CD4-positive, alpha-beta T cell (primary cell): Measurements from ENCODE around the gene RSF1. TPM values are rescaled to one million over a fixed set of nuclear protein-coding genes. Genes with fewer than 3 reads are reported as not detected.

Source experiments
- ATAC-seq: fragments of 200-7000 bp; cut with Tn5 transposase; one replicate; pipeline ENCODE4 v1.10.0; 2022; ENCODE audit warnings: mild to moderate bottlenecking; ENCODE audit not compliant: poor library complexity
- CTCF ChIA-PET: fragments of 350-600 bp; sonication (Branson Sonifier 250); formaldehyde crosslinking; loops from one replicate; lab custom pipeline; 2021; ENCODE audit warnings: antibody characterized with exemption, inconsistent platforms; lab: Charles Lee
- POLR2A ChIA-PET: fragments of 350-600 bp; sonication (Branson Sonifier 250); formaldehyde crosslinking; loops from one replicate; lab custom pipeline; 2021; ENCODE audit warnings: antibody characterized with exemption, inconsistent platforms; lab: Charles Lee
- DNase-seq, 14 experiments: peaks; one replicate each; pipeline ENCODE4 v3.0.0-alpha.2; 2013 to 2020; ENCODE audit warnings: mixed read lengths in 2 of 14
- H3K27ac ChIP-seq, 2 donors: one replicate each; pipeline versions ENCODE4 v1.5.1 to v1.7.0; 2013; ENCODE audit warnings: low read length in 2 of 2, low read depth in 1 of 2, mild to moderate bottlenecking in 1 of 2
- H3K27me3 ChIP-seq, 2 experiments: 1 replicate in 1 of 2; 2 replicates in 1 of 2; pipeline versions ENCODE4 v1.6.1 to v1.7.0; 2013; ENCODE audit warnings: low read length in 2 of 2, control low read depth in 1 of 2, mild to moderate bottlenecking in 1 of 2, moderate library complexity in 1 of 2; ENCODE audit not compliant: insufficient read depth in 2 of 2, control insufficient read depth in 1 of 2
- H3K36me3 ChIP-seq: one replicate; pipeline ENCODE4 v1.6.1; 2013; ENCODE audit warnings: low read length, control low read depth; ENCODE audit not compliant: insufficient read depth
- H3K4me1 ChIP-seq: one replicate; pipeline ENCODE4 v1.6.1; 2013; ENCODE audit warnings: low read length, control low read depth; ENCODE audit not compliant: insufficient read depth
- H3K4me3 ChIP-seq: one replicate; pipeline ENCODE4 v1.5.1; 2013; ENCODE audit warnings: mild to moderate bottlenecking, low read length, moderate library complexity
- H3K9me3 ChIP-seq, 2 experiments: 1 replicate in 1 of 2; 2 replicates in 1 of 2; pipeline versions ENCODE4 v1.6.1 to v1.7.0; 2013; ENCODE audit warnings: low read length in 2 of 2, mild to moderate bottlenecking in 2 of 2, control low read depth in 1 of 2, moderate library complexity in 1 of 2; ENCODE audit not compliant: control insufficient read depth in 1 of 2, insufficient read depth in 1 of 2
- H3K27ac Mint-ChIP-seq: one replicate; pipeline ENCODE4 v1.8.0; 2020; ENCODE audit warnings: mixed read lengths
- H3K27me3 Mint-ChIP-seq: one replicate; pipeline ENCODE4 v1.8.0; 2021; ENCODE audit warnings: mixed read lengths
- H3K36me3 Mint-ChIP-seq: one replicate; pipeline ENCODE4 v1.8.0; 2021; ENCODE audit warnings: low read depth, mixed read lengths
- H3K4me1 Mint-ChIP-seq: one replicate; pipeline ENCODE4 v1.8.0; 2021; ENCODE audit warnings: low read depth, mixed read lengths
- H3K4me3 Mint-ChIP-seq: one replicate; pipeline ENCODE4 v1.8.0; 2020; ENCODE audit warnings: mild to moderate bottlenecking, mixed read lengths
- H3K9me3 Mint-ChIP-seq: one replicate; pipeline ENCODE4 v1.8.0; 2020; ENCODE audit warnings: mixed read lengths
- CTCF ChIP-seq: fragments of 200-600 bp; IDR thresholded peaks from one replicate; pipeline ENCODE4 v1.8.0; 2022; ENCODE audit warnings: antibody characterized with exemption, mild to moderate bottlenecking
- intact Hi-C, 2 experiments: fragments of 100-400 bp; cut with DNase I in 1 of 2; cut with micrococcal nuclease in 1 of 2; formaldehyde crosslinking; loops; one replicate each; pipeline versions ENCODE4 v1.15.1 to v1.9.0; 2023 to 2025; cut with DNase I, micrococcal nuclease
- total RNA-seq, 174 experiments: library from RNA in 2 of 174; stranded (reverse) in 2 of 174; gene quantifications; one replicate each; pipeline ENCODE4 v1.2.3 and lab custom pipeline; 2021 to 2026

The RSF1 gene
- total RNA-seq, 2 experiments from 2014 or later, result 87.7 to 91.9 TPM

GRCh38 chr11:77730789-77731188 is 89.7 kb downstream of the RSF1 start:
- H3K4me1 ChIP-seq, result no peaks in the 10 kb centered on the region
- H3K27ac ChIP-seq, result no peak overlapping the region
- no peak overlapping the region for H3K4me3 ChIP-seq
- DNase-seq (no peak), ATAC-seq (no peak)
- Mint-ChIP-seq H3K36me3 (peaks cover 90% of the 10 kb centered on the region), H3K9me3 (no peaks in the 10 kb centered on the region), H3K4me1 (no peaks in the 10 kb centered on the region), H3K27ac (no peak overlapping the region), H3K27me3 (no peaks in the 10 kb centered on the region), H3K4me3 (no peak overlapping the region)
- ChIA-PET CTCF (no interaction called here), POLR2A (no interaction called here)
- H3K36me3 ChIP-seq, result peaks cover 9% of the 10 kb centered on the region
- TF ChIP-seq CTCF, result no peak
- no peaks in the 10 kb centered on the region for H3K27me3 ChIP-seq
- intact Hi-C loops, result no loop called here
- H3K9me3 ChIP-seq, result peaks cover 9 to 11% of the 10 kb centered on the region in 2 experiments

DNA sequence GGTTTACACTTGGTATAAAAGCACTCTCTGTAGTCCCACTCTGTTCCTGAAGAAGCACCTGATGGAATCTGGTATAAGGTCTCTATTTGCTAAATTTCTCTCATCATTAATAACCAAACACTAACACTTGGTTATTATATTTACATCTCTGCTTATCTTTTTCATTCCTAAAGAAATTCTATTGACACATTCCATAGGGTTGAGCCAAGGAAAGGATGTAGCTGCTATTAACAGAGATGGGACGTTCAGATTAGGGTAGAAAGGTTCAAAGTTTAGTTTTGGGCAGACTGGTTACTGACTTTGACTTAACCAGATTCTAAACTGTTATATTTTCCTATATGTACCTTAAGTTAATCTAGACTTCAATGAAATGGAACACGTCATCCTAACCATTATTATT is 91.5 kb downstream of the RSF1 start:
- H3K4me3 ChIP-seq, result no peak overlapping the region
- H3K36me3 Mint-ChIP-seq, result peaks cover 89% of the 10 kb centered on the region
- no peak for TF ChIP-seq CTCF
- no peak overlapping the region for H3K27ac ChIP-seq
- POLR2A ChIA-PET, result no interaction called here
- no peaks in the 10 kb centered on the region for H3K4me1 ChIP-seq
- ATAC-seq, result no peak
- H3K27me3 Mint-ChIP-seq, result no peaks in the 10 kb centered on the region
- peaks cover 9 to 11% of the 10 kb centered on the region in 2 experiments for H3K9me3 ChIP-seq
- no peaks in the 10 kb centered on the region for H3K27me3 ChIP-seq
- CTCF ChIA-PET, result no interaction called here
- H3K4me3 Mint-ChIP-seq, result no peak overlapping the region
- H3K27ac Mint-ChIP-seq, result no peak overlapping the region
- H3K4me1 Mint-ChIP-seq, result no peaks in the 10 kb centered on the region
- no peaks in the 10 kb centered on the region for H3K9me3 Mint-ChIP-seq
- intact Hi-C loops, result no loop called here
- DNase-seq, result no peak
- H3K36me3 ChIP-seq, result peaks cover 18% of the 10 kb centered on the region

- H3K9me3 ChIP-seq, result peaks cover 9 to 11% of the 10 kb centered on the region in 2 experiments
- DNase-seq (no peak), ATAC-seq (no peak)
- H3K4me3 ChIP-seq, result no peak overlapping the region
- peaks cover 26% of the 10 kb centered on the region for H3K36me3 ChIP-seq
- H3K4me1 ChIP-seq, result no peaks in the 10 kb centered on the region
- no peaks in the 10 kb centered on the region for H3K27me3 ChIP-seq
- Mint-ChIP-seq H3K36me3 (peaks cover 86% of the 10 kb centered on the region), H3K4me1 (no peaks in the 10 kb centered on the region), H3K9me3 (no peaks in the 10 kb centered on the region), H3K27ac (no peak overlapping the region), H3K4me3 (no peak overlapping the region), H3K27me3 (no peaks in the 10 kb centered on the region)
- ChIA-PET POLR2A (no interaction called here), CTCF (no interaction called here)
- intact Hi-C loops, result no loop called here
- no peak for TF ChIP-seq CTCF
- H3K27ac ChIP-seq, result no peak overlapping the region
Measured at GRCh38 chr11:77728203-77728786, 92.2 kb downstream of the RSF1 start.
